Right lobe of liver (tissue), 6 donors: ENCODE results near the gene COTL1. TPM values are rescaled to one million over a fixed set of nuclear protein-coding genes. Genes with fewer than 3 reads are reported as not detected.

Source experiments
- ATAC-seq, 4 donors: fragments of 200-7000 bp; cut with Tn5 transposase; one replicate each; pipeline ENCODE4 v1.9.1; 2020; ENCODE audit warnings: mild to moderate bottlenecking in 4 of 4, moderate library complexity in 4 of 4
- DNase-seq, 3 donors: peaks; one replicate each; pipeline ENCODE4 v3.0.0-alpha.2; 2020
- H3K27ac ChIP-seq, 3 donors: fragments of 200-600 bp; one replicate each; pipeline ENCODE4 v1.8.0; 2022
- H3K27me3 ChIP-seq, 2 donors: fragments of 200-600 bp; one replicate each; pipeline ENCODE4 v1.8.0; 2022
- H3K36me3 ChIP-seq, 4 donors: fragments of 200-600 bp; sonication (generic) in 1 of 4; one replicate each; pipeline versions ENCODE4 v1.5.1 to v1.8.0; 2017 to 2022; ENCODE audit warnings: control low read depth in 1 of 4
- H3K4me1 ChIP-seq, 4 donors: fragments of 200-600 bp; sonication (generic) in 1 of 4; one replicate each; pipeline versions ENCODE4 v1.5.1 to v1.8.0; 2017 to 2022; ENCODE audit warnings: control low read depth in 1 of 4
- H3K4me3 ChIP-seq, 3 donors: fragments of 200-600 bp; one replicate each; pipeline ENCODE4 v1.8.0; 2022
- H3K9me3 ChIP-seq, 4 donors: fragments of 200-600 bp; sonication (generic) in 1 of 4; one replicate each; pipeline versions ENCODE4 v1.5.1 to v1.8.0; 2017 to 2022; ENCODE audit warnings: control low read depth in 1 of 4
- POLR2A ChIP-seq: fragments of 450-650 bp; IDR thresholded peaks from one replicate; pipeline ENCODE4 v1.6.1; 2017; ENCODE audit warnings: antibody characterized with exemption, mild to moderate bottlenecking
- WGBS: methylation state at CpG from one replicate; pipeline ENCODE4 v1.1.6; 2018; ENCODE audit warnings: low coverage, low lambda C conversion rate; ENCODE audit not compliant: insufficient coverage; ENCODE audit errors: missing lambda C conversion rate; 5-methylcytosine and 5-hydroxymethylcytosine counted together
- intact Hi-C, 2 donors: fragments of 100-400 bp; cut with DNase I; formaldehyde crosslinking; loops; one replicate each; pipeline versions ENCODE4 v1.11.2 to v1.14.1; 2022
- total RNA-seq, 6 experiments: library from RNA; depleted of rRNA in 2 of 6; stranded (reverse); fragments of >200 nt in 2 of 6; fragmentation: NEBNext Ultra II Directional in 3 of 6; extraction: Animal tissue kit (Norgen Biotek cat#: 25700) in 3 of 6; gene quantifications; one replicate each; pipeline versions ENCODE4 v1.1.0 to v1.2.4, GENCODE V29; 2016 to 2023
- TF ChIP-seq, protein P1 (sequence below), 4 donors: fragments of 200-600 bp in 3 of 4; fragments of 450-650 bp in 1 of 4; IDR thresholded peaks; one replicate each; pipeline versions ENCODE4 v1.5.1 to v1.8.0; 2016 to 2022; ENCODE audit warnings: antibody characterized with exemption in 4 of 4, mild to moderate bottlenecking in 2 of 4
- donor health status: DM: no; HTN: yes; CAD: no.
- donor health status: DM: no; HTN: no; CAD: no.
- donor health status: DM: no; HTN: no; CAD: no.
- donor health status: DM: no; HTN: yes; CAD: no.
- donor health status: DM: no; HTN: yes; CAD: no.

COTL1 gene
- total RNA-seq, 6 experiments from 2014 or later, result 12.4 to 51.0 (median 18.6) TPM

DNA sequence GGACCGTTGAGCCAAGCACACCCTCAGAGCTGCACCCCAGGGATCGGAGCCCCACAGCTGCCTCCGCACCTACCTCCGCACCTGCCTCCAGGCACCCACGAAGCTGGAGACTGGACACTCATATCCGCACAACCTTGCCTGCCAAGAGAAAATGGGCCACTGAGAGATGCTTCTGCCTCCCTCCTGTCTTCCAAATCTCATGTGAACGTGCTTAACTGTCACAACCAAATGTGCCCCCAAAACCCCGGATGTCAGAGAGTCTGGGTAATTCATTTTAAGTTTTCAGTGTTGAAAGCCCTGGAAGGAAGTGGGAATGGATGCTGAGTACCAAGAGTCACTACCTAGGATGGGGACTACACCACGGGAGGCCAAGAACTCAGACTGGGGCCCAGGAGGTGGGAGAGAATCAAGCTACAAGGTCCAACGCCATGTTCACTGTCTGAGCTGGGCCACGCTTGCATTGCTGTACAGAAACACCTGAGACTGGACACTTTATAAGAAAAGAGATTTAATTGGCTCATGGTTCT lies 63.9 kb downstream of the COTL1 start:
- intact Hi-C loops, result no loop called here
- ATAC-seq (no peak), DNase-seq (no peak)
- H3K4me3 ChIP-seq, result no peak overlapping the region
- no peaks in the 10 kb centered on the region for H3K4me1 ChIP-seq
- no peaks in the 10 kb centered on the region for H3K36me3 ChIP-seq
- WGBS, result 42% methylated on average over 4 of the region's 11 CpGs
- no peak overlapping the region for H3K27ac ChIP-seq
- H3K9me3 ChIP-seq, result no peaks in the 10 kb centered on the region
- no peak for TF ChIP-seq POLR2A
- no peaks in the 10 kb centered on the region for H3K27me3 ChIP-seq

DNA sequence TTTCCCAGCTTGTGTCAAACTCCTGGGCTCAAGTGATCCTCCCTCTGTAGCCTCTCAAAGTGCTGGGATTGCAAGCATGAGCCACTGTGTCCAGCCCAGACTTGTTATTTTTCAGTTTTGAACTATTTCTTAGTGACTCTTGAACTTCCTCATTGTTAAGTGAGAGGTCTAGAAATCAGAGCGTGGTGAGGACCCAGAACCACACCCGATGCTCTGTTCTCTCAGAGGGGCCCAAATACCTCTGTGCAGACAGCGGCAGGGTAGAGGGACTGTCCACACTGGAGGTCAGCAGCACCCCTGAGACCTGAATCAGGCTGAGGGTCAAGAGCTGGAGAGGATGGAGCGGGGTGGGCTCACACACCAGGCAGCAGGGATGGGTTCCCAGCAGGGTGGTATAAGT lies 65.7 kb downstream of the COTL1 start:
- Histone ChIP-seq H3K27ac (no peak overlapping the region), H3K36me3 (no peaks in the 10 kb centered on the region), H3K4me1 (no peaks in the 10 kb centered on the region), H3K9me3 (no peaks in the 10 kb centered on the region), H3K27me3 (no peaks in the 10 kb centered on the region), H3K4me3 (no peak overlapping the region)
- TF ChIP-seq POLR2A, result no peak
- TF ChIP-seq, protein P1, sequence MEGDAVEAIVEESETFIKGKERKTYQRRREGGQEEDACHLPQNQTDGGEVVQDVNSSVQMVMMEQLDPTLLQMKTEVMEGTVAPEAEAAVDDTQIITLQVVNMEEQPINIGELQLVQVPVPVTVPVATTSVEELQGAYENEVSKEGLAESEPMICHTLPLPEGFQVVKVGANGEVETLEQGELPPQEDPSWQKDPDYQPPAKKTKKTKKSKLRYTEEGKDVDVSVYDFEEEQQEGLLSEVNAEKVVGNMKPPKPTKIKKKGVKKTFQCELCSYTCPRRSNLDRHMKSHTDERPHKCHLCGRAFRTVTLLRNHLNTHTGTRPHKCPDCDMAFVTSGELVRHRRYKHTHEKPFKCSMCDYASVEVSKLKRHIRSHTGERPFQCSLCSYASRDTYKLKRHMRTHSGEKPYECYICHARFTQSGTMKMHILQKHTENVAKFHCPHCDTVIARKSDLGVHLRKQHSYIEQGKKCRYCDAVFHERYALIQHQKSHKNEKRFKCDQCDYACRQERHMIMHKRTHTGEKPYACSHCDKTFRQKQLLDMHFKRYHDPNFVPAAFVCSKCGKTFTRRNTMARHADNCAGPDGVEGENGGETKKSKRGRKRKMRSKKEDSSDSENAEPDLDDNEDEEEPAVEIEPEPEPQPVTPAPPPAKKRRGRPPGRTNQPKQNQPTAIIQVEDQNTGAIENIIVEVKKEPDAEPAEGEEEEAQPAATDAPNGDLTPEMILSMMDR (IDR thresholded peaks at IDR 0.05), result no peak
- 73% methylated on average over 3 of the region's 4 CpGs for WGBS
- DNase-seq (no peak), ATAC-seq (no peak)
- intact Hi-C loops, result no loop called here

DNA sequence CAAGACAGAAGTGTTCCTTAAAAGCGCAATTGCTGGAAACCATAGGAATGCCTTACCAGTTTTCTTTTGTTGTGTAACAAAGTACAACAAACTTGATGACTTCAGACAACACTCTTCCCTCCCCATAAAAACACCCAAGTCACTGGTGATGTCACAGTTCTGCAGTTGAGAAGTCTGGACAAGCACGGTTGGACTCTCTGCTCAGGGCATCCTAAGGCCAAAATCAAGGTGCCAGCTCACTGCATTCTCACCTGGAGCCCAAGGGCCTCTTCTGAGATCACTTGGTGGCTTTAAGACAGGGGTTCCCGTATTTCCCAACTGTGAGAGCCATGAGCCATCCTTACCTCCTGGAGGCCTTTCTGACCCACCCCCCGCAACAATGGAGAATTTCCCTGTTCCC lies 67.8 kb downstream of the COTL1 start:
- peak in 1 of 3 donors; percentile 3 for DNase-seq
- H3K27ac ChIP-seq, result no peak overlapping the region
- no peaks in the 10 kb centered on the region for H3K27me3 ChIP-seq
- H3K9me3 ChIP-seq, result no peaks in the 10 kb centered on the region
- no peak for ATAC-seq
- no peak for TF ChIP-seq POLR2A
- TF ChIP-seq, protein P1 (IDR thresholded peaks at IDR 0.05), result no peak
- no peak overlapping the region for H3K4me3 ChIP-seq
- H3K36me3 ChIP-seq, result no peaks in the 10 kb centered on the region
- no peaks in the 10 kb centered on the region for H3K4me1 ChIP-seq
- WGBS, result 50% methylated on average over 2 of the region's 4 CpGs
- intact Hi-C loops, result no loop called here

DNA sequence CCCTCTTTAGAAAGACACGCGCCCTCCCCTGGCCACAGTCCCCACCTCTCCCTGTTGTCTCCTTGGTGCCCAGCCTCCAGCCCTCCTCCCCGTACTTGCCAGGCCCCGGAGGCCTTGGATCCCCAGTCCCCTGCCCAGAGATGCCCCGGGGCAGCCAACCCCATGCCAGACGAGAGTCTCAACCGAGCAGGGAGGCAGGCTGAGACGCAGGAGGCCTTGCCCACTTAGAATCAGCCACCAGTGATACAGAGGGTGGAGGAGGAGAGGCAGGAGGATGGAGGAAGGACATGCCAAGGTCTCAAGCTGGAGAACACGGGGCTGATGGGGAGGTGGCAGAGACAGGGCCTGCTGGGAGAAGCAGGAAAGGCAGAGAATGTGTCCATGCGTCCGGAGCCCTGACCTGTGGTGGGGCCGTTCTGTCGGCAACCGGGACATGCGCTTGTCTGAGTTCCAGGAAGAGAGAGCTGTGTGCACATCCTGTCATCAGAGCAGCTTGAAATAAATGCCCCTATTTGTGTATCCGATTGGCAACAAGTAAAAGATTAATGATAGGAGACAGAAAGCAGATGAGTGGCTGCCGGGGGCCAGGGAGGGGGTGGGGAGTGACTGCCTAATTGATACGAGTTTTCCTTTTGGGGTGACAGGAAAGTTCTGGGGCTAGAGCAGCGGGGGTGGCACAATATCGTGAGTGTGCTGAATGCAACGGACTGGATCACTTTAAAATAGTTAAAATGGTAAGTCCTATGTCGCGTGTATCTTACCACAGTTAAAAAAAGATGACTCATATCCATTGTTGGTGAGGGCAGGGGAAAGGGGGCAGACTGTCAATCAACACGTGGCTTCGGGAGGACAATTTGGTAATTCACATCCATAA lies 68.7 kb downstream of the COTL1 start:
- intact Hi-C loops, result no loop called here
- ATAC-seq, result peak; percentile 76 to 86 (median 81)
- WGBS, result 59% methylated on average over 20 of the region's 25 CpGs

More for the DNA sequence above, 68.7 kb downstream of the COTL1 start:
- DNase-seq, result peak in 2 of 3 donors; percentile 44 to 58
- no peaks in the 10 kb centered on the region for H3K27me3 ChIP-seq
- peak overlapping the region; percentile 6 to 73 (median 25) for H3K27ac ChIP-seq
- TF ChIP-seq, protein P1 (IDR thresholded peaks at IDR 0.05), result no peak
- no peak for TF ChIP-seq POLR2A
- no peaks in the 10 kb centered on the region for H3K4me1 ChIP-seq
- no peaks in the 10 kb centered on the region for H3K9me3 ChIP-seq
- H3K4me3 ChIP-seq, result no peak overlapping the region
- no peaks in the 10 kb centered on the region for H3K36me3 ChIP-seq
